Measurements from ENCODE around the gene PARD3B.

Gene PARD3B

GRCh38 chr2:205383601-205384000, 838.3 kb downstream of the PARD3B start:
- no peak for DNase-seq

DNA sequence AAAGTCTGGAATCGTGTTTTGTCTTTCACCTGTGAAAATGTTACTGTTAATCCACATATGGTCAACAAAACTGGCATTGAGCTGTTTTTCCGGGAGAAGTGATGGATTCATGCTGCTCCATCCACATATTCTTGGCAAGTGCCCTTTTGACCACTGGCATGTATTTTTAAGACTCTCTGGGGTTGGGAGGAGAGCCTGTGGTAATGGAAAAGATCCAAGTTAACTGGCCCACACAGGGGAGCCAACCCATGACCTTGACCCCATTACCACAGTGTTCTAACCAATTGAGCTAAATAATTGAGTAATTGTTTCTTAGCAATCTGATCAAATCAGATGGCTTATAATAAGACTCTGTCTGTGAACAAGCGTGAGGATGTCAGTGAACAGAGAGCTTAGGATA, 840.8 kb downstream of the PARD3B start:
- no peak for DNase-seq

- no peak for DNase-seq
These were observed 842.2 kb downstream of the PARD3B start for GRCh38 chr2:205387350-205388055.

DNA sequence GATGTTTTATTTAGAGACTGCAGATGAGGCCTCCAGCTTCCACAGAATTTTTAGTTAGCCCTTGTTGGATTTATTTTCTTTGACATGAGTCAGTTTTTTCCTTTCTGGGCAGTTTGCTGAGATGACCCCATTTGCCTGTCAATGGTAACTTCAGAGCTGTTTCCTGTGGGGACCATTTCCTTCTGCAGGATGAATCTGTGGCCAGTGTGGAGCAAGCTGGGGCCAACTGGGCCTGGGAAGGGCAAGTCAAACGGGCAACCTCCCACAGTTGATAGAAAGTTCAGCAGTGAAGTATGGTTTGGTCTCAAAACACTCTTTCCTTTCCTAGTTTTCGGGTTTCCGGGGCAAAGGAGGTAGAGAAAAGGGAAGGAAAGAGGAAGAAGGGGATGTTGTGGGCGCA, 845.6 kb downstream of the PARD3B start:
- no peak for DNase-seq

GRCh38 chr2:205401511-205401910, 856.2 kb downstream of the PARD3B start:
- no peak for DNase-seq

DNA sequence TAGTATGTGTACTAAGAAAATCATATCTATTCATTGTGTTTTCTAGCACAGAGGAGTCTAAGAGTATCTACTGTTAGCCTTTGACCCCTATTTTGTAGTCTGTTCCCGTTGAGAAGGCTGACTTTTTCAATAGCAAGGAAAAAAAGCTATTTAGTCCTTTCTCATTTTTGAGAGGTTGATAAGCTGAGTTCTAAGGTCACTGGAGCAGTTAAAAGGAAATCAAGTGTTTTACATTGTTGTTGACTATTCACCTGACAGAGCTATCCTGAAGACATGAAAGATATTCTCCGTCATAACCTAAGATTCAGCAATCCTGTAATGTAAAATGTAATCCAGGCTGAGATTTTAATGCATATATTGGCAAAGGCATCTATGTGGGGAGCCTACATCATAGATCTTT, 856.7 kb downstream of the PARD3B start:
- DNase-seq, result no peak

GRCh38 chr2:205403244-205403825, 858.1 kb downstream of the PARD3B start:
- DNase-seq, result no peak

DNA sequence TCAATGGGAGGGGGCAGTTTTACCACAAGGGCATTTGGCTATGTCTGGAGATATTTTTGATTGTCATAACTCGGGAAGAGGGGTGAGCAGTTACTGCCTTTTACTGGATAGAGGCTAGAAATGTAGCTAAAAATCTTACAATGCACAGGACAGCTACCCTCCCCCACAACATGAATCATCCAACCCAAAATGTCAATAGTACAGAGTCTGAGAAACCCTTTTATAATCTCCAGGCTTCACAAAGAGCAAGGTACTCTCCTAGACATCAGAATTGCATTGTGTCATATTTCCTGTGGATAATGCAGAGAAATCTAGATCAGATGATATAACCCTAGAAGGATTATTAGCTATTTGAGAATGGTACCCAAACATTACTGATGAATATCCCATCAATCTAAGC, 859.9 kb downstream of the PARD3B start:
- no peak for DNase-seq

- no peak for DNase-seq
These were observed 860.5 kb downstream of the PARD3B start for GRCh38 chr2:205405752-205406151.

DNA sequence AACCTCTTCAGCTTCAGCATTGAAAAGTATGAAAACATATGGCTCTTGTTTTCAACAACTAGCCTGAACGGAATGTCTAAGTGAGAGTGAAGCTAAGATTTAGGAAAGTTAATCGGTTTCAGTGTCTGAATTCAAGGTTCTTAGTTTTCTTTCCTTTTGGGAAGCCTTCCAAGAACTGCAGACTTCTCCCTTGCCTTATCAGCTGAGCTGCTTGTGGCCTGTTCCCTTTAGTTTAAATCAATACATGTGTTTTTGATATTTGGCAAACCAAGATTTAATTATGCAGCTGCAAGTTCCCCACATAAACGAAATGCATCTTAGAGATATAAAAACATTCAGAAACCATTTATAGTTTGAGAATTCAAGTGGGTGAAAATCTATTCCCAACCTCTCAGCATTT, 862.7 kb downstream of the PARD3B start:
- no peak for DNase-seq

DNA sequence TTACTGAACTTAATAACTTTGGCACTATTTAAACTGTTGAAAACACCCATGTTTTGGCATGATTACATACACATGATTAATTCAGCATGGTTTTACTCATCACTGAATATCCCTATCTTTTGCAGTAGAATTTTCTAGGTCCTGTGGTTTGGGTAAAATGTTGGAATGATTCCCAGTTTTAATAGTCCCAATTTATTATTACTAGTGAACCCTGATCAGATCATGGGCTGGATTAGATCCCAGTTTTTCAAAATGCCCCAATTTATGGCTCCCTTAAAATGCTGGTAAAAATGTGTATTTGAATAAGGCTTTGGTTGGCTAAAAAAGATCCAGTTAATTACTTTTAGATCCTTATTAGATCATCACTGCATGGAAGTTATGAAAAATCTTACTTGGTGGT, 863.4 kb downstream of the PARD3B start:
- no peak for DNase-seq

- DNase-seq, result no peak
These were observed 864.1 kb downstream of the PARD3B start for GRCh38 chr2:205409411-205409810.

- DNase-seq, result no peak
These were observed 866.3 kb downstream of the PARD3B start for GRCh38 chr2:205411558-205411957.

GRCh38 chr2:205424326-205424725, 879.1 kb downstream of the PARD3B start:
- no peak for DNase-seq

GRCh38 chr2:205425102-205425501, 879.8 kb downstream of the PARD3B start:
- DNase-seq, result no peak

GRCh38 chr2:205427112-205427511, 881.8 kb downstream of the PARD3B start:
- no peak for DNase-seq

GRCh38 chr2:205428811-205429210, 883.5 kb downstream of the PARD3B start:
- no peak for DNase-seq

GRCh38 chr2:205435970-205436369, 890.7 kb downstream of the PARD3B start:
- no peak for DNase-seq

- DNase-seq, result no peak
These were observed 893.0 kb downstream of the PARD3B start for GRCh38 chr2:205438241-205438640.

GRCh38 chr2:205439621-205440020, 894.3 kb downstream of the PARD3B start:
- no peak for DNase-seq

DNA sequence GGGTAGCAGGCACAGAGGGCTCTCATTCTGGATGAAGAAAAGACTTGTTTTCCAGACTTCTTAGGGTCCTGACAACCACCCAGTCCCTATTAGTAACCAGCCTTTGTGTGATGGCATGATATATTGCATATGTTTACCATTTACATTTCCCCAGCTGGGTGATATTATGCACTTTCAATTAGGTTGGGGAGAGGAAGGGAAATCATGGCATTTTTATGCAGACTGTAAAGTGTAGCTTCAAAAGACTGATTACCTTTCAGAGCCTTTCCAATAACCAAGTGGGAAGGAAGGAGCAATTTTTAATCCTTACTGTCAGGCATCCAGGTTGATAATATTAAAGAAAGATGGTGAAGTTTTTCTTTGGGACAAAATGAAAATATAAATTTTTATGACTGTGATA, 896.2 kb downstream of the PARD3B start:
- no peak for DNase-seq

DNA sequence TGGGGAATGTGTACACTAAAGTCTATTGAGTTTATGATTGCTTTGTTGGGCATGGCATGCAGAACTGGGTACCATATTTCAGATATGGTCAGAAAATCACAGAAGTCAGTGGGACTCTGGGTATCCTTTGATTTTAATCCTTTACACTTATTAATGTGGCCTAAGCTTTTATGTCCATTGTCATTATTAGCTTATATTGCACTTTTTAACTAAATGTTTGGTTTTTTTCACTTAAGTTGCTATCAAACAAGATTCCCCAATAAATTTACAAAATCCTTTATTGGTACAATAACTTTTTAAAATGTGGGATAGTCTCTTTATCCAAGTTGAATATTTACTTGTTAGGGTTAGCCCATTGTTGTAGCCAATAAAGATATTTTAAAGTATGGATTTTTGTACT, 902.9 kb downstream of the PARD3B start:
- DNase-seq, result no peak

- DNase-seq, result no peak
These were observed 906.7 kb downstream of the PARD3B start for GRCh38 chr2:205451901-205452512.

DNA sequence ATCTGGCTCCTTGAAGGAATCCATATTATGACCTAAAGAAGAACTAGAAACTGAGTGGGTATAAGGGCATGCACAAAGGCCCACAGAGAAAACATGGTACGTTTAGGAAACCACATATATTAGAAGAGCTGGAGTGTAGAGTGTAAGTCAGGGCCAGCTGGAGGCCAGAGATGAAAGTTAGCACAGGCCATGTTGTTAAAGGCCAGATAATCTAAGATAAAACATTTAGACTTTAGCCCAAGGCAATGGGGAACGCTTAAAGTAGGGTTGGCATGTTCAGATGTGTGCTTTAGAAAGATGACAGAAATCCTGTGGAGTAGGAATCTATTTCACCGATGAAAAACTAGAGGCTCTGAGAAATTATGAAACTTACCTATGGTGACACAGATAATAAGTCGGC, 907.9 kb downstream of the PARD3B start:
- no peak for DNase-seq

DNA sequence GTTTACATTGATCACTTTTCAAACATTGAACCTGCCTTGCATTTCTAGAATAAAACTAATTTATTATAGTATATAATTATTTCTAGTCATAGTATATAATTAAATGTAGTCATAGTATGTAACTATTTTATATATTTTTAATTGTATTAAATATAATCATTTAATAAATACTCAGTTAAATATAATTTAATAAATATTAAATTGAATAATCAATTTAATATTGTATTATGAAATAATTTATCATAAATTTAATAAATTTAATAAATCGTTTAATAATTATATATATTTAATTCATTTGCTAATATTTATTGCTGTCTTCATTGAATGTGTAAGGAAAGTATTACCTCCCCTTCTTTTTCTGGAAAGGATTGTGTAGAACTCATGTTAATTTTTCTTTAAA, 911.4 kb downstream of the PARD3B start:
- DNase-seq, result no peak
